H1 (cell line): ENCODE results near the gene ARID4A. TPM values are rescaled to one million over a fixed set of nuclear protein-coding genes. Genes with fewer than 3 reads are reported as not detected.

Experiments
- CTCF ChIA-PET: fragments of 300-600 bp; sonication (Branson Sonifier 250); formaldehyde crosslinking; loops from one replicate; lab custom pipeline; 2021; ENCODE audit not compliant: partially characterized antibody; lab: Charles Lee
- POLR2A ChIA-PET: fragments of 300-600 bp; sonication (Branson Sonifier 250); formaldehyde crosslinking; loops from one replicate; lab custom pipeline; 2021; ENCODE audit warnings: inconsistent platforms; ENCODE audit not compliant: partially characterized antibody; lab: Charles Lee
- DNase-seq, 2 experiments: peaks; one replicate each; pipeline versions ENCODE4 v3.0.0 to v3.0.0-alpha.2; 2010 to 2022; ENCODE audit warnings: low spot score in 2 of 2, low read depth in 1 of 2, mixed read lengths in 1 of 2
- FAIRE-seq: peaks from 2 replicates; lab custom pipeline; 2011; peaks lifted over from hg19 to GRCh38; lab: Jason Lieb, UNC
- H2AFZ ChIP-seq: 2 replicates; pipeline ENCODE4 v1.8.1; 2012; ENCODE audit warnings: low read length, inconsistent platforms
- H2AK5ac ChIP-seq: 2 replicates; pipeline ENCODE4 v1.6.1; 2013; ENCODE audit warnings: low read depth, low read length
- H2BK120ac ChIP-seq: replicated peaks from 2 replicates; pipeline ENCODE3; 2013; ENCODE audit warnings: low read depth, low read length, inconsistent platforms
- H2BK12ac ChIP-seq: 2 replicates; pipeline ENCODE4 v1.6.1; 2013; ENCODE audit warnings: low read depth, low read length
- H2BK15ac ChIP-seq: 2 replicates; pipeline ENCODE4 v1.6.1; 2013; ENCODE audit warnings: low read length
- H2BK20ac ChIP-seq: 2 replicates; pipeline ENCODE4 v1.6.1; 2013; ENCODE audit warnings: low read length
- H2BK5ac ChIP-seq: 2 replicates; pipeline ENCODE4 v1.6.1; 2013; ENCODE audit warnings: low read depth, low read length
- H3K14ac ChIP-seq: 2 replicates; pipeline ENCODE4 v1.6.1; 2013; ENCODE audit warnings: inconsistent platforms; ENCODE audit not compliant: insufficient read length
- H3K18ac ChIP-seq: 2 replicates; pipeline ENCODE4 v1.6.1; 2013; ENCODE audit warnings: low read length; ENCODE audit errors: extremely low read depth
- H3K23ac ChIP-seq: 2 replicates; pipeline ENCODE4 v1.6.1; 2013; ENCODE audit warnings: inconsistent platforms; ENCODE audit not compliant: insufficient read length
- H3K23me2 ChIP-seq: 2 replicates; pipeline ENCODE4 v1.6.1; 2013; ENCODE audit warnings: low read depth, low read length
- H3K27ac ChIP-seq: 2 replicates; pipeline ENCODE4 v1.6.1; 2011; ENCODE audit warnings: low read depth, low read length, inconsistent platforms
- H3K27me3 ChIP-seq, 4 experiments: replicated peaks in 1 of 4; 1 replicate in 1 of 4; 2 replicates in 3 of 4; pipeline versions ENCODE4 v1.6.1 to v1.8.1; 2011 to 2013; ENCODE audit warnings: low read length in 3 of 4, mild to moderate bottlenecking in 3 of 4, inconsistent platforms in 2 of 4, mixed read lengths in 2 of 4, moderate library complexity in 1 of 4; ENCODE audit not compliant: control insufficient read depth in 3 of 4, insufficient read depth in 3 of 4; ENCODE audit errors: extremely low read depth in 1 of 4
- H3K36me3 ChIP-seq, 4 experiments: 2 replicates each; pipeline versions ENCODE4 v1.6.1 to v1.8.1; 2011 to 2013; ENCODE audit warnings: mild to moderate bottlenecking in 4 of 4, low read length in 3 of 4, moderate library complexity in 2 of 4, control low read depth in 1 of 4, inconsistent platforms in 1 of 4; ENCODE audit not compliant: insufficient read depth in 4 of 4, control insufficient read depth in 2 of 4
- H3K4ac ChIP-seq: replicated peaks from 2 replicates; pipeline ENCODE3; 2013; ENCODE audit warnings: low read length, low read depth, mixed read lengths, inconsistent platforms; ENCODE audit not compliant: insufficient read length
- H3K4me1 ChIP-seq, 4 experiments: replicated peaks in 1 of 4; 1 replicate in 1 of 4; 2 replicates in 3 of 4; pipeline versions ENCODE4 v1.6.1 to v1.8.1; 2011 to 2013; ENCODE audit warnings: low read length in 3 of 4, inconsistent platforms in 2 of 4, mixed read lengths in 1 of 4; ENCODE audit not compliant: insufficient read depth in 4 of 4, control insufficient read depth in 3 of 4
- H3K4me2 ChIP-seq, 2 experiments: 2 replicates each; pipeline versions ENCODE4 v1.6.1 to v1.8.1; 2011 to 2013; ENCODE audit warnings: low read depth in 2 of 2, low read length in 2 of 2, control low read depth in 1 of 2, inconsistent platforms in 1 of 2, mild to moderate bottlenecking in 1 of 2; ENCODE audit not compliant: insufficient read depth in 1 of 2
- H3K4me3 ChIP-seq, 4 experiments: fragments of 200-600, 300-600 bp in 1 of 4; sonication (generic), shearing (Covaris generic), sonication (Bioruptor Twin) in 1 of 4; 2 replicates each; pipeline versions ENCODE4 v1.5.1 to v1.8.1; 2011 to 2016; ENCODE audit warnings: low read length in 4 of 4, low read depth in 3 of 4, control low read depth in 2 of 4, inconsistent platforms in 2 of 4, mild to moderate bottlenecking in 2 of 4, mixed read lengths in 1 of 4, moderate library complexity in 1 of 4; ENCODE audit not compliant: insufficient read depth in 2 of 4; ENCODE audit errors: extremely low read depth in 1 of 4
- H3K56ac ChIP-seq: replicated peaks from 2 replicates; pipeline ENCODE3; 2013; ENCODE audit warnings: low read depth, mild to moderate bottlenecking, mixed read lengths, low read length, inconsistent platforms; ENCODE audit not compliant: insufficient read length
- H3K79me1 ChIP-seq: 2 replicates; pipeline ENCODE4 v1.6.1; 2013; ENCODE audit warnings: low read depth, low read length, control low read depth
- H3K79me2 ChIP-seq, 2 experiments: 2 replicates each; pipeline versions ENCODE4 v1.6.1 to v1.8.1; 2012 to 2013; ENCODE audit warnings: low read length in 2 of 2, mild to moderate bottlenecking in 2 of 2, inconsistent platforms in 1 of 2; ENCODE audit not compliant: insufficient read depth in 2 of 2, control insufficient read depth in 1 of 2
- H3K9ac ChIP-seq, 4 experiments: replicated peaks in 1 of 4; 1 replicate in 1 of 4; 2 replicates in 3 of 4; pipeline versions ENCODE4 v1.6.1 to v1.8.1; 2011 to 2013; ENCODE audit warnings: low read depth in 3 of 4, low read length in 3 of 4, control low read depth in 2 of 4, mild to moderate bottlenecking in 2 of 4, moderate library complexity in 2 of 4, inconsistent platforms in 1 of 4; ENCODE audit errors: extremely low read depth in 1 of 4
- H3K9me3 ChIP-seq, 2 experiments: 2 replicates each; pipeline versions ENCODE4 v1.6.1 to v1.8.1; 2012 to 2013; ENCODE audit warnings: mild to moderate bottlenecking in 2 of 2, moderate library complexity in 2 of 2, control low read depth in 1 of 2, inconsistent platforms in 1 of 2, low read depth in 1 of 2, low read length in 1 of 2, mixed read lengths in 1 of 2; ENCODE audit not compliant: insufficient read depth in 2 of 2
- H4K20me1 ChIP-seq, 2 experiments: replicated peaks in 1 of 2; 2 replicates each; pipeline versions ENCODE3 to v1.8.1; 2011 to 2013; ENCODE audit warnings: inconsistent platforms in 2 of 2, low read length in 2 of 2, mild to moderate bottlenecking in 1 of 2; ENCODE audit not compliant: insufficient read depth in 2 of 2, control insufficient read depth in 1 of 2
- H4K5ac ChIP-seq: 2 replicates; pipeline ENCODE4 v1.6.1; 2013; ENCODE audit warnings: low read length, low read depth, mixed read lengths, inconsistent platforms; ENCODE audit not compliant: insufficient read length
- H4K8ac ChIP-seq: 2 replicates; pipeline ENCODE4 v1.8.0; 2013; ENCODE audit warnings: mild to moderate bottlenecking, moderate library complexity, low read length, inconsistent platforms; ENCODE audit not compliant: insufficient read depth; ENCODE audit errors: extremely low read depth
- H4K91ac ChIP-seq: replicated peaks from 2 replicates; pipeline ENCODE3; 2013; ENCODE audit warnings: low read length, mixed read lengths, inconsistent platforms; ENCODE audit not compliant: insufficient read length
- BCL11A ChIP-seq, 2 experiments: IDR thresholded peaks; one replicate each; pipeline ENCODE4 v1.6.1; 2011; ENCODE audit warnings: low read depth in 2 of 2, low read length in 2 of 2, mild to moderate bottlenecking in 2 of 2
- CHD2 ChIP-seq: IDR thresholded peaks from 2 replicates; pipeline ENCODE4 v1.6.1; 2012; ENCODE audit warnings: low read length, improper control_type of control experiment
- GTF2F1 ChIP-seq: IDR thresholded peaks from 2 replicates; pipeline ENCODE4 v1.6.1; 2012; ENCODE audit warnings: low read depth, low read length, improper control_type of control experiment, borderline replicate concordance
- HDAC6 ChIP-seq: IDR thresholded peaks from one replicate; pipeline ENCODE4 v1.7.1; 2012; ENCODE audit warnings: low read depth, mild to moderate bottlenecking, inconsistent platforms, low read length, moderate library complexity
- JUND ChIP-seq: IDR thresholded peaks from 2 replicates; pipeline ENCODE4 v1.6.1; 2011; ENCODE audit warnings: mild to moderate bottlenecking, improper control_type of control experiment, low read length
- SAP30 ChIP-seq: fragments of 300-600 bp; sonication (generic); IDR thresholded peaks from 2 replicates; pipeline ENCODE4 v1.7.1; 2012; ENCODE audit warnings: low read length, moderate library complexity, mild to moderate bottlenecking, inconsistent platforms; ENCODE audit not compliant: insufficient read depth, insufficient replicate concordance
- whole genome bisulfite sequencing, 2 experiments: shearing (Covaris generic) in 1 of 2; methylation state at CpG; one replicate each; pipeline versions ENCODE4 v1.1.6 to v1.1.7; 2013 to 2015; ENCODE audit warnings: low lambda C conversion rate in 2 of 2, mixed read lengths in 2 of 2, inconsistent platforms in 1 of 2, low coverage in 1 of 2, missing lambda C conversion rate in 1 of 2; ENCODE audit not compliant: insufficient replicate concordance in 2 of 2, insufficient coverage in 1 of 2, insufficient read length in 1 of 2; ENCODE audit errors: extremely low coverage in 1 of 2, missing lambda C conversion rate in 1 of 2; 5-methylcytosine and 5-hydroxymethylcytosine counted together
- polyA plus RNA-seq, 7 experiments: library from polyadenylated mRNA; depleted of rRNA in 3 of 7; stranded (reverse) in 5 of 7; unstranded in 2 of 7; fragments of >200 nt in 5 of 7; fragments of 200-250 nt in 2 of 7; gene quantifications; 1 replicate in 5 of 7; 2 replicates in 1 of 7; 4 replicates in 1 of 7; pipeline versions ENCODE4 v1.2.1 to v1.2.3, GENCODE V29; 2011 to 2013; ENCODE audit warnings: missing spikeins in 2 of 7, mixed read lengths in 2 of 7
- total RNA-seq: library from RNA; stranded (reverse); fragmentation: NEBNext Ultra II Directional; extraction: Animal tissue kit (Norgen Biotek cat#: 25700); gene quantifications from 2 replicates; pipeline ENCODE4 v1.2.1, GENCODE V29; 2021

ARID4A gene
- total and polyA plus RNA-seq, 2 of the 8 experiments (the other 6 are each of a cell fraction or from before 2014, with no cell fraction given), result 2.1 to 14.6 TPM

GRCh38 chr14:58270628-58271027 lies 27.7 kb upstream of the ARID4A start:
- CTCF ChIA-PET, result no interaction called here
- H3K36me3 ChIP-seq, result peaks cover 19 to 86% (median 52%) of the 10 kb centered on the region in 4 experiments
- H4K20me1 ChIP-seq, result peaks cover 0 to 2% of the 10 kb centered on the region in 2 experiments

More at GRCh38 chr14:58270628-58271027, 27.7 kb upstream of the ARID4A start:
- H3K9me3 ChIP-seq, result no peaks in the 10 kb centered on the region
- no peak overlapping the region for H3K14ac ChIP-seq
- no peak overlapping the region for H4K5ac ChIP-seq
- H2BK5ac ChIP-seq, result no peak overlapping the region
- no peak overlapping the region for H4K91ac ChIP-seq
- H2BK15ac ChIP-seq, result no peak overlapping the region
- H3K4ac ChIP-seq, result no peak overlapping the region
- H2BK12ac ChIP-seq, result no peak overlapping the region
- H3K79me1 ChIP-seq, result no peaks in the 10 kb centered on the region
- H3K23me2 ChIP-seq, result no peaks in the 10 kb centered on the region
- no peak overlapping the region for H3K23ac ChIP-seq
- H3K4me3 ChIP-seq, result no peak overlapping the region
- DNase-seq (no peak), FAIRE-seq (no peak)
- no peaks in the 10 kb centered on the region for H3K4me1 ChIP-seq
- H3K18ac ChIP-seq, result no peak overlapping the region
- POLR2A ChIA-PET, result interaction anchor here (1.6 kb wide), 1 partner anchor 9 kb away, joined by 7 read pairs; no protein-coding TSS in a partner anchor
- no peak for TF ChIP-seq HDAC6
- TF ChIP-seq BCL11A (IDR thresholded peaks at IDR 0.05; ENCODE audit: low read depth in 2 of 2, low read length in 2 of 2), result no peak
- TF ChIP-seq JUND, result no peak
- no peak for TF ChIP-seq CHD2
- no peak for TF ChIP-seq SAP30
- no peak for TF ChIP-seq GTF2F1
- WGBS, 2 experiments, result 94% methylated on average over 2 of the region's 2 CpGs; no CpG with 5 or more reads in 1 of the 2 experiments
- H4K8ac ChIP-seq, result no peak overlapping the region
- H2BK20ac ChIP-seq, result no peak overlapping the region
- H3K27ac ChIP-seq, result no peak overlapping the region
- peaks cover 0 to under 1% of the 10 kb centered on the region in 2 experiments; a peak in 1 of 4 replicates for H3K79me2 ChIP-seq
- H3K9ac ChIP-seq, result no peak overlapping the region
- H2AFZ ChIP-seq, result no peak overlapping the region
- H3K27me3 ChIP-seq, result no peaks in the 10 kb centered on the region
- no peak overlapping the region for H2BK120ac ChIP-seq
- no peak overlapping the region for H3K4me2 ChIP-seq
- H3K56ac ChIP-seq, result no peak overlapping the region
- no peak overlapping the region for H2AK5ac ChIP-seq
